NCI-H345 (cell line): ENCODE measurements around the gene LAMC2.
"Not testable (repeated sequence)": the region's sequence is repeated elsewhere in the genome, so short reads cannot be mapped to it uniquely, and the experiment has no call there.

Source experiments
- DNase-seq: peaks from one replicate; lab custom pipeline; 2025; lab: John Stamatoyannopoulos, UW

LAMC2 gene

GRCh38 chr1:183185941-183186490 lies at the start of gene LAMC2:
TSS of gene LAMC2 (plus strand) at chr1:183186264. CDS start at chr1:183186353, 89 bp downstream.
- peak; percentile 14 for DNase-seq

DNA sequence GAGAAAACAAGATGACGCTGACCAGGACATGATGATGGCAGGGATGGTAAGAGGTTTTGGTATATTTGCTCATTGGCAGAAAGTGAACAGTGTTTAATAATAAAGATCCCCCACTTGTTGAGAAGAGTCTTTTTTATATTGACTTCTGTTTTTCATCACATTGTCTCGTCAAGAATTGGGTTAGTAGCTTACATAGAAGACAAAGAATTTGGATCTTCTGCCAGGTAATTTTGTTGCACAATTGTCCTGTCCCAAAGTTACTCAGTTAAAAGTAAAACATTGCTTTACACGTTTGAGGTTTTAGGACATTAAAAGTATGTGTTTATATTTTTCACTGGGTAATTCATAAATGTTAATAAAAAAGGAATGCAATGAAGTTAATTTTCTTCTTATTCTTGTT lies 48.3 kb upstream of the LAMC2 start:
- DNase-seq, result no peak

- DNase-seq, result no peak
Observed at GRCh38 chr1:183138301-183138700, 47.8 kb upstream of the LAMC2 start.

DNA sequence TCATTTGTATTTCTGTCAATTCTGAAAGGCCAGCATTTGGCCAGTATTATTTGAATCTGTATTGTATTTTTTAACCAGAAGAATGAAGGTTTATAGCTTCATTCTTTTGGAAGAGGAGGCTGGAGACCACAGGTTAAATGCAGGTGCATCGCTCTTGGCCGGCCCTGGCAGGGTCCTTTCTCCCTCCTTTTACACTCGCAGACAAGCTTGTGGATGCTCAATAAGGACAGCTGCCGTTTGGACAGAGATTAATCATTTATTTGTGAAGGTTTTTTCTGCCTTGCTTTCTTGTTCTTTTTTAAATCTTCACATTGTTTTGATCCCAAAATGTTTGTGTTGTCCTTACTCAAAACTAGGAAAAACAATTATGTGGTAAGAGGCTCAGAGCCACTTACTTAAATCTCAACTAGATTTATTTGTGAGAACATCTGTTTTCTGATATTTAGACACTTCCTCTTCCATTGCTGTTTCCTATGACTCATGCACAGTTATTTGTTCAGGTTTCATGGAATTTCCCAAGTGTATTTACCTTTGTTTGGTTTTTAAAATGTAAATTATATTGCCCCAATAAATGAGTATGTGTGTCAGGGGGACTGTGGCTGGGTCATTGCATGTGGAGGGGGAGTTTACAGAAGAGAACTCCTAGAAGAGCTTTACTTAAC lies 46.7 kb upstream of the LAMC2 start:
- no peak for DNase-seq

DNA sequence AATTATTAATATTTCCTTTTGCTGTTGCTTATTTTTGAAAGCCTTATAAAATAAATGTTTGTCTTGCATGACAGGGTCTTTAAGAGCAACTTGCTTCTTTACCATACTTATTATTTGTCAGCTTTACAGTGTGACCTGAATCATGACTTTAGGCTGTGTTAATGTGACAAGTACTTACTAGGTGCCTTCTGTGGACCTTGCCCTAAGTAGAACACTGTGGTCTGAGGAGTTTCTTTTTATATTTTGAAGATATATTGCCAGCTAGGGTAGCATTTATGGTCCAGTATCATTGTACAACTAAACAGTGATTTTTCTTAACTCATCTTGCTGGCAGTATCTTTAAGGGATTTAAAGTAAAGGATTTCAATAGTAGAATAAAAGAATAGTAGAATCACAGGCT lies 45.4 kb upstream of the LAMC2 start:
- DNase-seq, result no peak

DNA sequence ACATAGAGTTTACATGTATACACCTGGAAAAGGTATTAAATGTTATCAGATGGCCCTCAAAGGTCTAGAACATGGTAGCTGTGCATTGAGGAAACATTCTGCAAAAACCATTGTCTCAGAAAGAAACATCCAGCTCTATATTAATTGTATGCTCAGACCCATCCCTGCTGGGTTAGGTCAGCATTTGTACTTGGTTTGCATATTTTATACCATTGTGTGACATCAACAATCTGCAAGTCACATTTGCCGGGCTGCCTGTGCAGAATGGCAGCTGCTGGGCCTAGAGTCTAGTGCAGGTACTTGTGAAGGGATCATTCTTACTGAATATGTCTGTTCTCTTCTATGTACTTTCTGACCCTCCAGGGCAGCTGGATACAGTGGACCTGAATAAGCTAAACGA lies 43.9 kb upstream of the LAMC2 start:
- DNase-seq, result no peak

DNA sequence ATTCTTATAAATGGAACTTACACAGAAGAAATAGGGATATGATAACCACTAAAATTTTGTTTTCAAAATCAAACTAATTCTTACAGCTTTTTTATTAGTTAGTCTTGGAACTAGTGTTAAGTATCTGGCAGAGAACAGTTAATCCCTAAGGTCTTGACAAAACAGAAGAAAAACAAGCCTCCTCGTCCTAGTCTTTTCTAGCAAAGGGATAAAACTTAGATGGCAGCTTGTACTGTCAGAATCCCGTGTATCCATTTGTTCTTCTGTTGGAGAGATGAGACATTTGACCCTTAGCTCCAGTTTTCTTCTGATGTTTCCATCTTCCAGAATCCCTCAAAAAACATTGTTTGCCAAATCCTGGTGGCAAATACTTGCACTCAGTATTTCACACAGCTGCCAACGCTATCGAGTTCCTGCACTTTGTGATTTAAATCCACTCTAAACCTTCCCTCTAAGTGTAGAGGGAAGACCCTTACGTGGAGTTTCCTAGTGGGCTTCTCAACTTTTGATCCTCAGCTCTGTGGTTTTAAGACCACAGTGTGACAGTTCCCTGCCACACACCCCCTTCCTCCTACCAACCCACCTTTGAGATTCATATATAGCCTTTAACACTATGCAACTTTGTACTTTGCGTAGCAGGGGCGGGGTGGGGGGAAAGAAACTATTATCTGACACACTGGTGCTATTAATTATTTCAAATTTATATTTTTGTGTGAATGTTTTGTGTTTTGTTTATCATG lies 42.3 kb upstream of the LAMC2 start:
- DNase-seq, result no peak

- DNase-seq, result no peak
Observed at GRCh38 chr1:183144752-183145151, 41.3 kb upstream of the LAMC2 start.

DNA sequence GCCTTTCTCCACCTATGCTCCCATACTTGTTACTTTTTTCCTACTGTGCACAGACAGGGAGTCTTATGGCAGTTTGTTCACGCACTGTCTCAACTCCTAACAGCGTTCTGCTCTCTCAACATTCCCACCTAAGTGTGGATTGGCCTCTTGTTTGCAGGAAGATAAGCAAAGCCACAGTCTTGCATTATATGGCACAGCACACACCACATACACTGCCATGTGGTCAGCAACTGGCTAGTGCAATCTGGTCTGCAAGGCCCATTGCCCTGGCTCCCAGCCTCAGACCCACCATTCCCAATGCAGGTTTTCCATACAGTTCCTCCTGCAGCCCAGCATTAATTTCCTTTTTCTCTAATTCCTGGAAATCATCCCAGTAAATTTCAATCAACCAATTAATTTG lies 38.3 kb upstream of the LAMC2 start:
- no peak for DNase-seq

DNA sequence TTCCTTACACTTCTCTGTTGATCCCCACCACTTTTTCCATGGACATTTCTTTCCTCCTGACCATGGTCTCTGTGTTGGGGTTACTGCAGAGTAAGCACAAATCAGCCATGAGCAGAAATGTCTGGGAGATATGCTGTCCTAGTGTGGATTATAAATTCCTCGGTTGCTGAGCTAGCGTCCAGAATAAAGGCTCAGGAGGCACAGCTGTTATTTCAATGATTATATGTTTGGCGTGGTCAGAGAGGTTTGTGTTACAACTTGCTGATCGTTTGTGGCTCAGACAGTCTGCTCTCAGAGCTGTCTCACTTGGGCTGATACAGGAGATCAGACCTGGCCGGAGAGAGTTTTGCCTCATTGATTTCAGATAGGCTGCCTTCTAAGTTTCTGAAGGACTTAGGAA lies 37.5 kb upstream of the LAMC2 start:
- no peak for DNase-seq

GRCh38 chr1:183149273-183149672 lies 36.8 kb upstream of the LAMC2 start:
- DNase-seq, result no peak

DNA sequence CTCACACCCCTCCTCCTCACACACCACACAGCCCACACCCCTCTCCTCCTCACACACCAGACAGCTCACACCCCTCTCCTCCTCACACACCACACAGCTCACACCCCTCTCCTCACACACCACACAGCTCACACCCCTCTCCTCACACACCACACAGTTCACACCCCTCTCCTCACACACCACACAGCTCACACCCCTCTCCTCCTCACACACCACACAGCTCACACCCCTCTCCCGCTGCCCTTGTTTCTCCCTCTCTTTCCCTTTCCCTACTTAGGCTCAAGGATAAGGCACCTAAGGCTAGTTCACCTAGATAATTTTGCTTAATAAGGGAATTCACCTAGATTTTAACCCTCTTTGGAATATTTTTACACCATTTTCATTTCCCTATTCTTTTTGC lies 36.0 kb upstream of the LAMC2 start:
- DNase-seq, result not testable (repeated sequence)

GRCh38 chr1:183150445-183150844 lies 35.6 kb upstream of the LAMC2 start:
- no peak for DNase-seq

GRCh38 chr1:183152180-183152579 lies 33.9 kb upstream of the LAMC2 start:
- DNase-seq, result no peak

GRCh38 chr1:183155939-183156338 lies 30.1 kb upstream of the LAMC2 start:
- no peak for DNase-seq

GRCh38 chr1:183159960-183160359 lies 26.1 kb upstream of the LAMC2 start:
- DNase-seq, result no peak

- no peak for DNase-seq
Observed at GRCh38 chr1:183161391-183161790, 24.7 kb upstream of the LAMC2 start.

GRCh38 chr1:183163316-183163715 lies 22.7 kb upstream of the LAMC2 start:
- DNase-seq, result no peak

DNA sequence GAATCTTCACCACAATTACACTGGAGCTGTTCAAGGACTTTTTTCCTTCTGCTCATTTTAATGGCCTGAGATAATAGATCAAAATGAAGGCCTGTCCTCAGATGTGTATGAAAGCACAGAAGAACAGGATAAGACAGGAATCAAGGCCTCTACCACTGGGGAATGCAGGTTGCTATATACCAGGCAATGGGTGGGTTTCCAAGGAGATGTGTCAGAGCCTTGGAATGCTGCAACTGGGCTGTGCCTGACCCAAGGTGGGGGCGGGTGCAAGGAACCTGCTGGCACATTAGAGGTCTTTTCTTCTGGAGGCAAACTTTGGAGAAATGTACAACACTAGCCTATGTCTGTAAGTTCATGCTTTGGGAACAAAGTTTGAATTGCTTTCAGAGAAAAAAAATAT lies 21.7 kb upstream of the LAMC2 start:
- no peak for DNase-seq

DNA sequence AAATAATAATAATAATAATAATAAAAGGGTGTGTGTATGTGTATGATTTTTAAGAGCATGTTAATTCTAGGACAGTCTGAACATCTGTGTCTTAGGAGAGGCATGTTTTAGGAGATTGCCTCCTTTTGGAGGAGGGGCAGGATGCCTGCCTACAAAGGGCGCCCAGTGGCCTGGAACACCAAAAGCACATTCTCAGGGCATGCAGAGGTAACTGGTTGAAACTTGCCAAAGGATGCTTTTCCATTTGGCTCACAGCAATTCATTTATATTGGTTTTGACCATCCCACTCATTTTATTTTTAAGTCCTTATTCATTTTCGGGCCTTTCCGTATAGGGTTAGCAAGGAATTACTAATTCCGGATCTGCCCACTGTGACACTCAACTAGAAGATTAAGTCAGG lies 21.1 kb upstream of the LAMC2 start:
- no peak for DNase-seq

DNA sequence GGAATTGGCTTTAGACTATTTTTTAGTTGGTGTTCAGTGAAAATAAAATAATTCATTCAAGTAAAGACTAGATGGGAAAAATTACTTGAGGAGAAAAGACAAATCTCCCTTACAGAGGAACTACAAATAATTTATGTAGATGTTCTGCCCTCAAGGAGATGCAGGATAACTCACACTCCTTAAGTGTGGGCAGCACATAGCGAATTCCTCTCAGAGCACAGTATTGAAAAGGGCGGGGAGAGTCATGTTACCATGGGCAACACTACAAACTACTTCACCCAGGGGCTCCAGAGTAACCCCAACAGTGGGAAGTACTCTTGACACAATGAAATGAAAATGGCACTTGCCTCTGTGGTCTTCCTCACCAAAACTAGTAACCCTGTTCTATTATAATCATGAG lies 20.6 kb upstream of the LAMC2 start:
- DNase-seq, result no peak

DNA sequence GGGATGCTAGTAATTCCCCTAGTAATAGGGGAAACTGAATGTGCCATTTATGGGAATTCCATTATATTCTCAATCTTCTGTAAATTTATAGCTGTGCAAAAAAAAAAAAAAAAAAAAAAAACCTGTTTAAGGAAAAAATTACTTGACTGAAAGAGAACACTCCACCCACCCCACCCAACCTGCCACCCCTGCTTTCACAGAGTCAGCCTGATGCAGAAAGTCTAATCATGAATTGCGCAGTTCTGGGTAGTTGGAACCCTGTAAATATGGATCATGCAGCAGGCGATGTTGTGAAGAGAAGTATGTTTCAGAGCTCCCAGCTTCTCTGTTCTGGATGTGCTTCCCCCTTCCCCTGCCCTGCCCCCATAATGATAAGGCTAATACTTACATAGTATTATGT lies 19.6 kb upstream of the LAMC2 start:
- DNase-seq, result no peak

- DNase-seq, result no peak
Observed at GRCh38 chr1:183167676-183168075, 18.4 kb upstream of the LAMC2 start.

GRCh38 chr1:183168308-183168707 lies 17.8 kb upstream of the LAMC2 start:
- DNase-seq, result no peak
